Posterior cingulate gyrus (tissue), 11 donors: Measurements from ENCODE around the gene HSF2BP.
"Not testable (repeated sequence)": the region's sequence is repeated elsewhere in the genome, so short reads cannot be mapped to it uniquely, and the experiment has no call there.

Experiments
- DNase-seq, 10 donors: peaks; one replicate each; pipeline versions ENCODE4 v3.0.0 to v3.0.0-alpha.2; 2020 to 2021; ENCODE audit warnings: mixed read lengths in 3 of 10
- intact Hi-C: fragments of 100-400 bp; cut with DNase I; formaldehyde crosslinking; loops from one replicate; pipeline ENCODE4 v1.15.1; 2023

The HSF2BP gene

DNA sequence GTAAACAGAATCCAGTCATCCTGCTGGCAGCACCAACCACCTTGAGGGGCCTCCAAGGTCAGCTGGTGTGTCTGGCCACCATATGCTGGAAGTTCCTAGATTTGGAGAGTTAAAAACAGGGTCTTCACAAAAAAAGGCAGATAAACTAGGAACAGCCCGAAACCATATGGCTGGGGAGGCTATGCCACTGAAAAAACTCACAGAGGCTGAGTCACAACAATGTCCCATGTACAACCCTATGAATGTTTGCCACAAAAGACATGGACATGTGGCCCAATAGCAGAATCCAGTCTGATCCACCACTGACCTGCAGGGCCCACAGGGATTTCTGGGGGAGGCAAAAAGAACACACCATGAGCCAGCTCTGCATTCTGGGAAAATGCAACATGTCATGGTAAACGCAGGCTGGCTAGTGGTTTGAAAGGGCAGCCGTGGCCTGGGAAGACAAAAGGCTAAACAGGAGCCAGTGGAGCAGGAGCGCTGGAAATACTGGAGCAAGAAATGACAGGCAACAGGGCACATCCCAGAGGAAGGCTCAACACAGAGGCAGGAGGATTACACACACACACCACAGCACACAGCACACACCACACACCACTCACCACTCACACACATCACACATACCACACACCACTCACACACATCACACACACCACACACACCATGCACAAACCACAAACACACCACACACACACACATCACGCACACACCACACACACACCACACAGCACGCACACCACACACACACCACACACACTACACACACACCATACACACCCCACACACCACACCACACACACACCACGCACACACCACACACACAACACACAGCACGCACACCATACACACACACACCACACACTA is 55.4 kb downstream of the HSF2BP start:
- intact Hi-C loops = no loop called here
- DNase-seq = no peak

GRCh38 chr21:43603233-43603626 is 56.1 kb downstream of the HSF2BP start:
- intact Hi-C loops = no loop called here
- DNase-seq = no peak

DNA sequence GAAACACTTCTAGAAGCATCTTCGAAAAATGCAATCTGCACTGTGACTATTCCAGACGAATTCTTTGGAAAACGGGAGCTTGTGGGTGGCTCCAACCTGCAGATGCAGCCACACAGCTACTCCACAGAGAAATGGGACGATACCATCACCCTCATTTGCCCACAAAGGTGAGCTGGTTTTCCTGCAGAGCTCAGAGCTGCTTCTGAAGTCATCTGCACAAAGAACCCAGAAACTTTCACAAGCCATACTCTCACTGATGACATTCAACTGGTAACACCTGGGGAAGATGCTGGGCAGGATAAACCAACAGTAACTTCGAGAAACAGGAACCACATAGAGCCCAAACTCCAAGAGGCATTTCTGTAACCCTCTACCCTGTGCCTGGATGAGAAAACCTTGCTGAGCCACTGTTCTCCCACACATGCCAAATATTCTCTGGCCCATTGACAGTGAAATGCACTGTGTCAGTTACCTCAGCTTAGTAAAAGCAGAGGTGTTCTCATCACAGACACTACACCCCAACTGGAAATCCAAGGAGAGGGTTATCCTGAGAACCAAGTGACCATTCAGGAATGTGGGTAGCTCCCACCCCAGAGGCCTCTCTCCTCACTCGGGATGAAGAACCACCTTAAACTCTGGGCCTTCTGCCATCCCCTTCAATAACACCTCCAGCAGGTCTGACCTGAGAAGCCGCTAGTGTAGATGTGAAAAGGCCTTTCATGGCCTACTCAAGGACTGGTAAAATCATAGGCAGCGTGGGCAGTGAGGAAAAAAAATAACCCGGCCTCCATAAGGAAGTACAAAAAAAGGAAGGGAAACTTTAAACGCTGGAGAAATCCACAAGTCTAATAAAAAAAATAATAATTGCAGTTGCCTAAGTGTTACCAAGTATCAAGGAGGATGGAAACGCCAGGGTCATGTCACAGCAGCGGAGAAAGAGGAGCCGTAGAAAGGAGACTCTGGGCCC is 56.7 kb downstream of the HSF2BP start:
- DNase-seq = no peak
- intact Hi-C loops = no loop called here

GRCh38 chr21:43600642-43601402 is 58.5 kb downstream of the HSF2BP start:
- no peak for DNase-seq
- intact Hi-C loops = no loop called here

DNA sequence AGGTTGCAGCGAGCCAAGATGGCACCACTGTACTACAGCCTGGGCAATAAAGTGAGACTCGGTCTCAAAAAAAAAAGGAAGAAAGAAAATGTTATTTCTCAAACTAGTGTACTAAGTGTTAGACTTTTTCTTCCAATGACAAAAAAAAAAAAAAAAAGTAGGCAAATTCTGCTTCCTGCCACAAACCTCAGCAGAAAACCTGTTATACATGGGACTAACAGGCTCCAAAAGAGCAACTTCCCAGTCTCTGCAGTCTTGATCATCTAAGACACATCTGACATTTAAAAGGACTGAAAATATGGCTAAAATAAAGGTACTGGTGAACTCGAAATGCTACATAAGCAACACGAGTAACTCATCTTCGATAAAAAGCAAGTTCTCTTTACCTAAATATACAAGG is 59.6 kb downstream of the HSF2BP start:
- no peak for DNase-seq
- intact Hi-C loops = no loop called here

DNA sequence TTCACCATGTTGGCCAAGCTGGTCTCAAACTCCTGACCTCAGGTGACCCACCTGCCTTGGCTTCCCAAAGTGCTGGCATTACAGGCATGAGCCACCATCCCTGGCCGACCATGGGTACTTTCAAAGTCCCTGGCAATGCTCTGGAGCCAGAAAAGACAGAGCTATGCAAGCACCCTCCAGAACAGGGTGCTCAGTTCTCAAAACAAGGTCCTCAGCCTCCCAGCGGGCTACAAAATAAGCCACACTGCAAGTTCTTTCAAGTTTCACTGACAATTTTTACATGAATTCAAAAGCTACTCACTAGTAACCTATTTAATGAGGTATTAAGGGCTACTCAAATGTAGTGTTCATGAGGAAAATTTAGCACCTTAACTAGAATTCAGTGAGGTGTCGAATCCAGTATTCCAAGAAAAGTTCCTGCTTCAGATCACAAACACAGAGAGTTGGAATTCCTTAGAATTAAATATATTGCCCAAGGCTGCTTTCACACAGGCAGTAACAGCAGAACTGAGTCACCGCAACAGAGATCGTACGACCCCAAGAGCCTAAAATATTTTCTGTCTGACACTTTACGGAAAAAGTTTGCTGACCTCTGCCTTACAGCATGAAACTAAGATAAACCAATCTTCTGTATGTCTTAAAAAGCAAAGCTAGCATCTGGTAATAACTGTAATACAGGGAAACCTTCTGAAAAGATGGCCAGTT is 60.7 kb downstream of the HSF2BP start:
- DNase-seq = no peak
- intact Hi-C loops = no loop called here

DNA sequence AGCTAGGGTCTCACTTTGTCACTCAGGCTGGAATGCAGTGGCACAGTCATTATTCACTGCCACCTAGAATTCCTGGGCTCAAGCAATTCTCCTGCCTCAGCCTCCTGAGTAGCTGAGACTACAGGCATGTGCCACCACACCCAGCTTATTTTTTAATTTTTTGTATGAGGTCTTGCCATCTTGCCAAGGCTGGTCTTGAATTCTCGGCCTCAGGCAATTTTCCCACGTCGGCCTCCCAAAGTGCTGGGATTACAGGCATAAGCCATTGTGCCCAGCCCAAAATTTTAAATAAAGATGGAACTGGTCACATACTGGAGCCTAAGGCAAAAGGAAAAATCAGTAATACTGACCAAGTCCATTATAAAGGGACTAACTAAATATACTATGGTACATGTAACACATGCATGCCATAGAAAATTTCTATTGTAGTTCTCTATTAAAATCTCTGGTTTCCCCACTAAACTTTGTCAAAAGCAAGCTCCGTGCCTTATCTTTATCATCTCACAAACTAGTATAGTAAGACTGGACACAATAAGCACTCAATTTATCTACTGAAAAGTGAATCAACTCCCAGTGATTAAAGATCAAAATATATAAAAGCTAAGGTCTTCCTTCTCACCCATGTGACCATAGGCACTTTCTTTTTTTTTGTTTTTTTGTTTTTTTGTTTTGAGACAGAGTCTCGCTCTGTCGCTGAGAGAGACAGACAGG is 61.6 kb downstream of the HSF2BP start:
- intact Hi-C loops = no loop called here
- DNase-seq = no peak

GRCh38 chr21:43597052-43597451 is 62.2 kb downstream of the HSF2BP start:
- intact Hi-C loops = no loop called here
- no peak for DNase-seq

DNA sequence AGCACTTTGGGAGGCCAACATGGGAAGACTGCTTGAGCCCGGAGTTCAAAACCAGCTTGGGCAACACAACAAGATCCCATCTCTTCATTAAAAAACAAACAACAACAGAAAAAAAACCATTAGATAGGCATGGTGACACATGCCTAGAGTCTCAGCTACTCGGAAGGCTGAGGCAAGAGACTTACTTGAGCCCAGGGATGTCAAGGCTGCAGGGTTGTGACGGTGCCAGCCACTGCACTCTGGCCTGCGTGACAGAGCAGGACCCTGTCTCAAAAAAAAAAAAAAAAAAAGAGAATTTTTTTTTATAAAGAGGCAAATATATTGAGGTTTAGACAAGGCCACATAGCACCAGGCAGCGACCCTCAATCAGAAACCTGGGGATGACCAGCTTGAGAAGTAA is 62.7 kb downstream of the HSF2BP start:
- intact Hi-C loops = no loop called here

GRCh38 chr21:43595769-43596168 is 63.5 kb downstream of the HSF2BP start:
- intact Hi-C loops, DNase-seq: not testable (repeated sequence)

More for the DNA sequence above, 62.7 kb downstream of the HSF2BP start:
- no peak for DNase-seq

GRCh38 chr21:43593078-43593477 is 66.2 kb downstream of the HSF2BP start:
- intact Hi-C loops = no loop called here
- no peak for DNase-seq

GRCh38 chr21:43591571-43591970 is 67.7 kb downstream of the HSF2BP start:
- DNase-seq = no peak
- intact Hi-C loops = no loop called here

DNA sequence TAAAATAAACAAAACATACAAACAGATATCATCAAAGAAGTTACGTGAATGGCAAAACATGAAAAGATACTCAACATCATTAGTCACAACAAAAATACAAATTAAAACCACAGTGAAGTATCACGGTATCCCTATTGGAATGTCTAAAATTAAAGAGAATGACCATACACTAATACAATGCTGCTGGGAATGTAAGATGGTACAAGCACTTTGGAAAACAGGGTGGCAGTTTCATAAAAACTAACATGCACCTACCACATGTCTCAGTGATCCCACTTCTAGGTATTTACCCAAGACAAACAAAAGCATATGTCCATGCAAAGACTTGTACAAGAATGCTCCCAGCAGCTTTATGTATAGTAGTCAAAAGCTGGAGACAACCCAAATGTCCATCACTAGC is 69.1 kb downstream of the HSF2BP start:
- no peak for DNase-seq
- intact Hi-C loops = no loop called here

GRCh38 chr21:43588957-43589356 is 70.3 kb downstream of the HSF2BP start:
- no peak for DNase-seq
- intact Hi-C loops = no loop called here

DNA sequence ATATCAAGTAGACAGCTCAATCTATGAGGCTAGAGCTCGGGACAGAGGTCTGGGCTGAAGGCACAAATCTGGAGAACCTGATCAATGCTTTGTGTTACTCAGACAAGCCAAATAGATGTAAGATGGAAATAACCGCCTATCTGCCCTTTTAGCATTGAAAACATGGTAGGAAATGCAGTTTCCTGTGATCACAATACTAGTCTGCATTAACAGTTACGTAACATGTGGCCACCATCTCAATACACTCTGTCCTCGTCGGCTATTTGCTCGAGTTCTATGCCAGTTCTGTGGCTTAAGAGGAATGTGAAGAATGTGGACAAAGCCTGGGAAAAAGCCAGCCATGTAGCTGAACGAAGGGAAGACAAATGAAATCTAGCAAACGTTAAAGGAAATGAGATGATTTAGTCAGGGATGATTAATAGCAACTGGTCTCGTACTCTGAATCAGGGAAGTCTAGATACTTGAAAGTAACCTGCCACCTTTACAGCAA is 73.3 kb downstream of the HSF2BP start:
- intact Hi-C loops = no loop called here
- DNase-seq = no peak

- no peak for DNase-seq
- intact Hi-C loops = no loop called here
These were observed 73.8 kb downstream of the HSF2BP start for GRCh38 chr21:43585514-43585913.

GRCh38 chr21:43581453-43581852 is 77.8 kb downstream of the HSF2BP start:
- no peak for DNase-seq
- intact Hi-C loops = no loop called here

GRCh38 chr21:43578677-43579303 is 80.5 kb downstream of the HSF2BP start:
- no peak for DNase-seq
- intact Hi-C loops = no loop called here

GRCh38 chr21:43575473-43575844 is 83.8 kb downstream of the HSF2BP start:
- intact Hi-C loops = no loop called here
- DNase-seq = no peak
